BLaER1 treated with 17β-estradiol and CSF1 and Interleukin-3, amounts not matched to agents 10 nM and 100 nM (cell line): Measurements from ENCODE around the gene ITGAD.

Experiments
- H3K27ac ChIP-seq, 11 experiments: shearing (Covaris generic); formaldehyde crosslinking; 2 replicates each; pipeline ENCODE4 v1.8.1; 2022
- H3K27me3 ChIP-seq, 11 experiments: shearing (Covaris generic); formaldehyde crosslinking; 2 replicates each; pipeline ENCODE4 v1.8.1; 2022
- H3K36me3 ChIP-seq, 11 experiments: shearing (Covaris generic); formaldehyde crosslinking; 2 replicates each; pipeline ENCODE4 v1.8.1; 2022
- H3K4me1 ChIP-seq, 10 experiments: shearing (Covaris generic); formaldehyde crosslinking; 2 replicates each; pipeline ENCODE4 v1.8.1; 2022
- H3K4me2 ChIP-seq, 11 experiments: shearing (Covaris generic); formaldehyde crosslinking; 2 replicates each; pipeline ENCODE4 v1.8.1; 2022
- H3K4me3 ChIP-seq, 10 experiments: shearing (Covaris generic); formaldehyde crosslinking; 2 replicates each; pipeline ENCODE4 v1.8.1; 2022
- H3K9ac ChIP-seq, 11 experiments: shearing (Covaris generic); formaldehyde crosslinking; 2 replicates each; pipeline ENCODE4 v1.8.1; 2022
- H3K9me3 ChIP-seq, 11 experiments: shearing (Covaris generic); formaldehyde crosslinking; replicated peaks in 1 of 11; 2 replicates each; pipeline ENCODE4 v1.8.1; 2022
- H4K20me1 ChIP-seq, 11 experiments: shearing (Covaris generic); formaldehyde crosslinking; 2 replicates each; pipeline ENCODE4 v1.8.1; 2022
- Cebpa-rat ChIP-seq, 11 experiments: shearing (Covaris generic); IDR thresholded peaks; 2 replicates each; pipeline ENCODE4 v1.8.1; 2022

ITGAD gene

DNA sequence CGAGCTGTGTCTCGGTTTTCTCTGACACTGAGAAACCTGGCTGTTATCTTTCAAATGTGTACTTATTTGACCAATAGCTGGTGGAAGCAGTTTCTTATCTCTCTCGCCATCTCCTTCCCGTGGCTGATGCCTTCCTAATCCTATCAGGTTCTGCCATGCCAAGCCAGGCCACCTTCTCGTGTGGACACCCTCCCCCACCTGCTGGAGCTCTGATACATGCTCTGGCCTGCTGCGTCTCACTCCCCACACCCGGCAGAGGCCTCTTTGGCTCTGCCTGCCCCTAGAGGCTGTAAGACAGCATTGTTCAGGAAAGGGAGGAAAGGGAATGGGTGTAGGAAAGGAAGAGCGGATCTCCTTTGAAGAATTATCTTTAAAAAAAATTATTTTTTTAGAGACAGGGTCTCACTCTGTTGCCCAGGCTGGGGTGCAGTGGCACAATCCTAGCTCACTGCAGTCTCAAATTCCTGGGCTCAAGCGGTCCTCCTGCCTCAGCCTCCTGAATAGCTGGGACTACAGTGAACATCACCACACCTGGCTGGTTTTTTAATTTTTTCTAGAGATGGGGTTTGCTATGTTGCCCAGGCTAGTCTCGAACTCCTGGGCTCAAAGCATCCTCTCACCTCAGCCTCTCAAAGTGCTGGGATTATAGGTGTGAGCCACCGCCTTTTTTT is 58.7 kb downstream of the ITGAD start:
- Histone ChIP-seq H3K4me2 (peak overlapping the region in 8 of 11 experiments; percentile 5 to 97 (median 34); a peak in 12 of 22 replicates), H4K20me1 (peaks cover 18 to 62% (median 53%) of the 10 kb centered on the region in 11 experiments; a peak in 21 of 22 replicates), H3K9me3 (no peaks in the 10 kb centered on the region), H3K36me3 (peaks cover 0 to 13% (median 0%) of the 10 kb centered on the region in 11 experiments; a peak in 5 of 22 replicates), H3K27me3 (no peaks in the 10 kb centered on the region), H3K4me1 (peaks cover 33 to 57% (median 51%) of the 10 kb centered on the region in 10 experiments), H3K9ac (peak overlapping the region in 2 of 11 experiments; percentile 37 to 47; a peak in 1 of 22 replicates), H3K27ac (no peak overlapping the region), H3K4me3 (no peak overlapping the region)
- TF ChIP-seq Cebpa-rat (IDR thresholded peaks at IDR 0.05) = no peak

DNA sequence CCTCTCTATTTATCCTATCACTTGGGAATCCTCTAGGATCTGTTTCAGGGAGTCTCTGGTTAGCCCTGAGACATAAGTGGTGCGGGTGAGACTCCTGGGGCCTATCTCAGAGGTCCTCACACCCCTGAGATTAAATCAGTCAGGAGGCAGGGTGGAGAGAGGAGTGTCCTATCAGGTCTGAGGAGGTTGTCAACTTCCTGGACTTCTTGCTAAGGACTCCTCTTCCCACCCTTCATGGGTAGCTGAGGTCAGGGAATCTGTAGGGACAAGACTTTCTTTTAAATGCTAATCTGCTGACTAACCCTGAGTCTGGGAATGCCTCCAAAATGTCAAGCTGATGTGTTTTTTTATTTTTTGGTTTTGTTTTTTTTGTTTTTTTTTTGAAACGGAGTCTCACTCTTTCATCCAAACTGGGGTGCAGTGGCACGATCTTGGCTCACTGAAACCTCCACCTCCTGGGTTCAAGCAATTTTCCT is 59.5 kb downstream of the ITGAD start:
- peaks cover 42 to 66% (median 60%) of the 10 kb centered on the region in 10 experiments for H3K4me1 ChIP-seq
- H3K4me2 ChIP-seq = peak overlapping the region in 5 of 11 experiments; percentile 4 to 99 (median 32); a peak in 6 of 22 replicates
- no peak for TF ChIP-seq Cebpa-rat (IDR thresholded peaks at IDR 0.05)
- H3K4me3 ChIP-seq = no peak overlapping the region
- no peaks in the 10 kb centered on the region for H3K27me3 ChIP-seq
- H4K20me1 ChIP-seq = peaks cover 27 to 70% (median 61%) of the 10 kb centered on the region in 11 experiments; a peak in 21 of 22 replicates
- no peaks in the 10 kb centered on the region for H3K9me3 ChIP-seq
- H3K9ac ChIP-seq = peak overlapping the region in 4 of 11 experiments; percentile 9 to 47 (median 34); a peak in 4 of 22 replicates
- H3K27ac ChIP-seq = peak overlapping the region in 5 of 11 experiments; percentile 1 to 47 (median 15); a peak in 5 of 22 replicates
- H3K36me3 ChIP-seq = peaks cover 0 to 20% (median 0%) of the 10 kb centered on the region in 11 experiments; a peak in 5 of 22 replicates

DNA sequence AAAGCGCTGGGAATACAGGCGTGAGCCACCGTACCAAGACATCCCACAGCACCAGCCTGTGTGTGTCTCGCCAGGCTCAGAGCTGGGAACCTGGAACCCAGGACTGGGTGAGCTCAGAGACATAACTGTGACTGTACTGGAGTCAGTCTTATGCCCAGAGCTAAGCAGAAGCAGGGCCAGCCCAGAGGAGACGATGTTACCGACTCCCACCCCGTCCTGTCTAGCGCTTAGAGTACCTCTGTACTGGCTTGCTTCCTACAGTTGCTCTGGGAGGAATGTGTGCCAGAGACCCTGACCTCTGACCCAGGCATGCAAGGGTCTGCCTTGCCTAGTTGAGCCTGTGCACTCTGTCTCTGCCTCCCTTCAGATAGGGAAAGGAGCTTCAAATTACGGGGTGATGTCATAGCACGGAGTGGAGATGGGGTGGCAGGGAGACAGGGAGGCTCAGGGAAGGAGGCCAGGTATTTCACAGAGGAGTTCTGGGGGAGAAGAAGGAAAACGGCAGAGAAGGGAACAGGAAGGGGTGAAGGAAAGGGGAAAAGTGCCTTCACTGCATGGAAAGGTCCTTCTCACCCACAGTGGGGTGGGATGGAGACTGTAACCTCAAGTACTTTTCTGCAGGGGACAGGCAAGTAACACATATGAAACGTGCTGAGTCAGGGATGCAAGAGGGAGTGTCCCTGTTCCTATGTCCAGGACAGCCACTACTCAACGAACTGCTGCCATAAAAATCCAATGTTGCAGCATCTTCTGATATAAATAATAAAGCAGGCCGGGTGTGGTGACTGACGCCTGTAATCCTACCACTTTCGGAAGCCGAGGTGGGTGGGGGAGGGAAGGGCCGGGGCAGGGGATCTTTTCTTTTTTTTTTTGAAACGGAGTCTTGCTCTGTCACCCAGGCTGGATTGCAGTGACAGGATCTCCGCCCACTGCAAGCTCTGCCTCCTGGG is 60.4 kb downstream of the ITGAD start:
- peaks cover 32 to 77% (median 69%) of the 10 kb centered on the region in 11 experiments; a peak in 21 of 22 replicates for H4K20me1 ChIP-seq
- H3K9ac ChIP-seq = peak overlapping the region in 5 of 11 experiments; percentile 1 to 47 (median 35); a peak in 4 of 22 replicates
- peak overlapping the region in 9 of 11 experiments; percentile 8 to 54 (median 18); a peak in 9 of 22 replicates for H3K27ac ChIP-seq
- no peak for TF ChIP-seq Cebpa-rat (IDR thresholded peaks at IDR 0.05)
- H3K27me3 ChIP-seq = no peaks in the 10 kb centered on the region
- H3K4me2 ChIP-seq = peak overlapping the region in 5 of 11 experiments; percentile 36 to 99 (median 97); a peak in 10 of 22 replicates
- H3K9me3 ChIP-seq = no peaks in the 10 kb centered on the region
- peaks cover 49 to 69% (median 64%) of the 10 kb centered on the region in 10 experiments for H3K4me1 ChIP-seq
- no peak overlapping the region for H3K4me3 ChIP-seq
- peaks cover 0 to 20% (median 0%) of the 10 kb centered on the region in 11 experiments; a peak in 5 of 22 replicates for H3K36me3 ChIP-seq

DNA sequence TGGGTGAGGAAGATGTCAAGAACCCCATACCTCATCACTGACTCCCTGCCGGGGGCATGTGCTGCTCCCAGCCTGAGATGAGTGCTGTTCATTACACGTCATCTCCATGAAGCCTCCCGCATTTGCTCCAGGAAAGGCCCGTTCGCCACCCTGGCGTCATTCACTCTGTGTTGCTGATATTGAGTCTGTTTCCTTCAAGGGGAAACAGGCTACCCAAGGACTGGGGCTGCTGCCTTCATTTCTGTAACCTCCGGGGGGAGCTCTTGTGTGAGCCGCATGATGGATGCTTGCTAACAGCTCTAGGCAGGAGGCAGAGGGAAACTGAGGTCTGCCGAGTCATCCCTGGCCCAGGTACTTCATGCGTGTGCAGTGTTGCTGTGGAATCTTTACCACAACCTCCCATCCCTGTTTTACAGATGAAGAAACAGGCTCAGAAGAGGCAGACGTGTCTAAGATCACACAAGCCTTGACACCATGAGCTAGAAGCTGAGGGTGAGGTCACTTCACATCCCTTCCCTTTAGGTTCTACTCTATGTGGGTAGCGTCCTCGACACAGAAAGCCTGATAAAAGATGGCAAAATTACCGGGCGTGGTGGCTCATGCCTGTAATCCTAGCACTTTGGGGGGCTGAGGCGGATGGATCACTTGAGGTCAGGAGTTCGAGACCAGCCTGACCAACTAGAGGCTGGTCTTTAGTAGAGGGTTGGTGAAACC is 62.6 kb downstream of the ITGAD start:
- H3K4me3 ChIP-seq = peak overlapping the region in 1 of 10 experiments; percentile 3; a peak in 1 of 20 replicates
- H3K4me1 ChIP-seq = peaks cover 57 to 77% (median 72%) of the 10 kb centered on the region in 10 experiments
- H4K20me1 ChIP-seq = peaks cover 32 to 86% (median 69%) of the 10 kb centered on the region in 11 experiments; a peak in 21 of 22 replicates
- peak overlapping the region in 6 of 11 experiments; percentile 2 to 40 (median 15); a peak in 4 of 22 replicates for H3K9ac ChIP-seq
- no peak for TF ChIP-seq Cebpa-rat (IDR thresholded peaks at IDR 0.05)
- H3K27ac ChIP-seq = peak overlapping the region in 1 of 11 experiments; percentile 8; a peak in 1 of 22 replicates
- H3K27me3 ChIP-seq = no peaks in the 10 kb centered on the region
- H3K4me2 ChIP-seq = peak overlapping the region; percentile 87 to 100 (median 97)
- H3K9me3 ChIP-seq = no peaks in the 10 kb centered on the region
- H3K36me3 ChIP-seq = peaks cover 0 to 20% (median 0%) of the 10 kb centered on the region in 11 experiments; a peak in 5 of 22 replicates

DNA sequence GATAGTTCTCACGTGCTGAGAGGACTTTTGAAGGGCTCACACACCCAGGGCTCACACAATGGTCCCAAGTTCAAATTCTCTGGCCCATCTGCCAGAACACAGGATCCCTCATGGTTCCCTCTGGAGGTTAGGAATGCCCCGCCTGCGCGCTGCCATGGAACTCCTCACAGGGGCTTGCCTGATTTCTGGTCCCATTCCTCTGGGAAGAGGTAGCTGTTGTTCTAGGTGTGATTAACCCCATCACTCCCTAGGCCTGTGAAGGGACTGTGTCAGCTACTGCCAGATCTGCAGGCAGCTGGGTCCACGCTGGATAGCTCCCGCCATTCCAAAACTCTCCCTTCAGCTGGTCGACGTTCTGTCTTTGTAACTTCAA is 63.8 kb downstream of the ITGAD start:
- Histone ChIP-seq H3K9me3 (no peaks in the 10 kb centered on the region), H3K4me1 (peaks cover 56 to 81% (median 71%) of the 10 kb centered on the region in 10 experiments), H3K4me3 (peak overlapping the region; percentile 71 to 89 (median 80); a peak in 18 of 20 replicates), H3K36me3 (peaks cover under 1 to 24% (median 6%) of the 10 kb centered on the region in 11 experiments; a peak in 20 of 22 replicates), H3K27me3 (no peaks in the 10 kb centered on the region), H3K27ac (peak overlapping the region in 1 of 11 experiments; percentile 100; a peak in 1 of 22 replicates), H3K4me2 (peak overlapping the region; percentile 87 to 100 (median 97)), H3K9ac (peak overlapping the region; percentile 10 to 100 (median 99); a peak in 18 of 22 replicates), H4K20me1 (peaks cover 32 to 86% (median 62%) of the 10 kb centered on the region in 11 experiments; a peak in 21 of 22 replicates)
- TF ChIP-seq Cebpa-rat (IDR thresholded peaks at IDR 0.05) = no peak

DNA sequence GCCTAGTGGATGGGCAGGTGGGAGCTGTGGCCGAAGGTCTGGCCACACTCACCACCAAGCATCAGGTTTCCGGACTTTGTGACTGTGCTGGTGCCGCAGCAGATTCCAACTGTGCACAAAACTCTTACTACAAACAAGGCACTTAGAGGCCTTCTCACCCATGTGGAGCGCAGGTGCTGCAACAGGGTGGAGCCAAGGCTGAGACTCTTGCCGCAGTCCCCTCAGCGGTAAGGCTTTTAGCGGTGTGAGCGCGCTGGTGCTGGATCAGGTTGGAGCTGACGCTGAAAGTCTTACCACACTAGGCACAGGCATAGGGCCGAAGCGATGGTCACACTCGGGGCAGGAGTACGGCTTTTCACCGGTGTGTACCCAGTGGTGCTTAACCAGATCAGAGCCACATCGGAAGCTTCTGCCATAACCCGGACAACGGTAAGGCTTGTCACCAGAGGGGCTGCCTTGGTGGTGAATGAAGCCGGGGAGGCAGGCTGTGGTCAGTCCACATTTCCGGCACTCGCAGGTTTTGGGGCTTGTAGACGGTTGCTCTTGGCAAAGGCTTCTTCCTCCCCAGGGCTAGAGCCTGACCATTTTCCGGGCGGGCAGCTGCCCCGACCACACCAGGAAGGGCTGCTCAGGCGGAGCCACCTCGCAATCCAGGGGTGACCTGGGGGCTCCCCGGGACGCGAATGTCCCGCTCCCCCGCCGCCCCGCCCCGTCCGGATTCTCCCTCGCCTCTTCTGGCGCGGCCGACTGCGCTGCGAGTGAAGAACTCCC is 65.1 kb downstream of the ITGAD start:
- Histone ChIP-seq H3K9ac (peak overlapping the region; percentile 94 to 100 (median 99)), H3K4me1 (peaks cover 52 to 79% (median 66%) of the 10 kb centered on the region in 10 experiments), H3K27ac (peak overlapping the region; percentile 97 to 100 (median 100)), H4K20me1 (peaks cover 32 to 75% (median 51%) of the 10 kb centered on the region in 11 experiments; a peak in 21 of 22 replicates), H3K27me3 (no peaks in the 10 kb centered on the region), H3K4me2 (peak overlapping the region; percentile 87 to 100 (median 97)), H3K36me3 (peaks cover 10 to 37% (median 19%) of the 10 kb centered on the region in 11 experiments; a peak in 21 of 22 replicates), H3K4me3 (peak overlapping the region; percentile 71 to 89 (median 80)), H3K9me3 (no peaks in the 10 kb centered on the region)
- no peak for TF ChIP-seq Cebpa-rat (IDR thresholded peaks at IDR 0.05)
